Ishikawa (cell line): ENCODE data around the gene ZSCAN30.

Experiments
- CEBPB ChIP-seq: IDR thresholded peaks from 2 replicates; pipeline ENCODE4 v1.6.1; 2012
- CREB1 ChIP-seq: IDR thresholded peaks from 2 replicates; pipeline ENCODE4 v1.6.1; 2012; ENCODE audit warnings: low read depth
- EGR1 ChIP-seq: IDR thresholded peaks from 2 replicates; pipeline ENCODE4 v1.6.1; 2012
- EP300 ChIP-seq: IDR thresholded peaks from 2 replicates; pipeline ENCODE4 v1.6.1; 2012; ENCODE audit warnings: borderline replicate concordance
- FOXM1 ChIP-seq: IDR thresholded peaks from 2 replicates; pipeline ENCODE4 v1.6.1; 2012; ENCODE audit warnings: low read depth, borderline replicate concordance
- MAX ChIP-seq: IDR thresholded peaks from 2 replicates; pipeline ENCODE4 v1.6.1; 2012
- NFIC ChIP-seq: IDR thresholded peaks from 2 replicates; pipeline ENCODE4 v1.6.1; 2012
- RAD21 ChIP-seq: IDR thresholded peaks from 2 replicates; pipeline ENCODE4 v1.6.1; 2012; ENCODE audit warnings: low read depth
- REST ChIP-seq: IDR thresholded peaks from 2 replicates; pipeline ENCODE4 v1.6.1; 2012; ENCODE audit warnings: low read depth, mild to moderate bottlenecking
- TAF1 ChIP-seq: IDR thresholded peaks from 2 replicates; pipeline ENCODE4 v1.6.1; 2012; ENCODE audit warnings: low read depth, mild to moderate bottlenecking
- TCF12 ChIP-seq: IDR thresholded peaks from 2 replicates; pipeline ENCODE4 v1.6.1; 2012; ENCODE audit warnings: low read depth
- TEAD4 ChIP-seq: IDR thresholded peaks from 2 replicates; pipeline ENCODE4 v1.6.1; 2012
- USF1 ChIP-seq: IDR thresholded peaks from 2 replicates; pipeline ENCODE4 v1.6.1; 2012
- YY1 ChIP-seq: IDR thresholded peaks from 2 replicates; pipeline ENCODE4 v1.6.1; 2012; ENCODE audit warnings: low read depth
- ZBTB7A ChIP-seq: IDR thresholded peaks from 2 replicates; pipeline ENCODE4 v1.6.1; 2012; ENCODE audit warnings: low read depth

The ZSCAN30 gene

GRCh38 chr18:35291166-35291565 is 1.1 kb upstream of the ZSCAN30 start:
- no peak for TF ChIP-seq EGR1
- TF ChIP-seq TEAD4 = no peak
- no peak for TF ChIP-seq REST
- no peak for TF ChIP-seq MAX
- TF ChIP-seq TCF12 = no peak
- TF ChIP-seq CREB1 = no peak
- no peak for TF ChIP-seq NFIC
- TF ChIP-seq TAF1 = no peak
- no peak for TF ChIP-seq CEBPB
- TF ChIP-seq ZBTB7A = no peak
- no peak for TF ChIP-seq USF1
- no peak for TF ChIP-seq FOXM1
- no peak for TF ChIP-seq EP300
- TF ChIP-seq RAD21 = no peak
- TF ChIP-seq YY1 = no peak

- no peak for TF ChIP-seq TAF1
- no peak for TF ChIP-seq USF1
- TF ChIP-seq REST = no peak
- TF ChIP-seq ZBTB7A = no peak
- no peak for TF ChIP-seq EGR1
- no peak for TF ChIP-seq TEAD4
- TF ChIP-seq CEBPB = no peak
- no peak for TF ChIP-seq CREB1
- no peak for TF ChIP-seq RAD21
- no peak for TF ChIP-seq YY1
- no peak for TF ChIP-seq FOXM1
- no peak for TF ChIP-seq TCF12
- no peak for TF ChIP-seq NFIC
- no peak for TF ChIP-seq EP300
- TF ChIP-seq MAX = no peak
These were observed 319 bp downstream of the ZSCAN30 start for GRCh38 chr18:35289727-35290093.

GRCh38 chr18:35289293-35289692 is 736 bp downstream of the ZSCAN30 start:
- TF ChIP-seq REST (no peak), FOXM1 (no peak), TEAD4 (no peak), RAD21 (no peak), MAX (no peak)

- TF ChIP-seq NFIC = no peak
- TF ChIP-seq ZBTB7A = no peak
- TF ChIP-seq CEBPB = no peak
- no peak for TF ChIP-seq REST
- no peak for TF ChIP-seq RAD21
- no peak for TF ChIP-seq EGR1
- TF ChIP-seq TEAD4 = no peak
- TF ChIP-seq EP300 = no peak
- no peak for TF ChIP-seq TCF12
- no peak for TF ChIP-seq YY1
- TF ChIP-seq MAX = no peak
- TF ChIP-seq USF1 = no peak
- TF ChIP-seq TAF1 = no peak
- TF ChIP-seq FOXM1 = no peak
- TF ChIP-seq CREB1 = no peak
These were observed 5.2 kb downstream of the ZSCAN30 start for GRCh38 chr18:35284841-35285240.
